Cardiac septum (tissue), 1 donor: Measurements from ENCODE around the gene IL18R1. TPM values are rescaled to one million over a fixed set of nuclear protein-coding genes. Genes with fewer than 3 reads are reported as not detected.

ENCODE experiments used
- DNase-seq: peaks from one replicate; pipeline ENCODE4 v3.0.0-alpha.2; 2020; ENCODE audit warnings: low spot score
- intact Hi-C: fragments of 100-400 bp; cut with DNase I; formaldehyde crosslinking; loops from one replicate; pipeline ENCODE4 v1.14.0; 2022
- total RNA-seq: library from RNA; stranded (reverse); fragmentation: NEBNext Ultra II Directional; extraction: Animal tissue kit (Norgen Biotek cat#: 25700); gene quantifications from one replicate; pipeline ENCODE4 v1.2.1, GENCODE V29; 2021
- donor health status: DM: no; HTN: no; CAD: no.

IL18R1 gene
- total RNA-seq, 1 donor from 2014 or later = 1.3 TPM

- intact Hi-C loops = no loop called here
- no peak for DNase-seq
Measured at GRCh38 chr2:102385522-102385921, 29.9 kb downstream of the IL18R1 start.

- intact Hi-C loops = no loop called here
- no peak for DNase-seq
Measured at GRCh38 chr2:102386004-102386403, 30.4 kb downstream of the IL18R1 start.

- intact Hi-C loops = no loop called here
- no peak for DNase-seq
Measured at GRCh38 chr2:102386867-102387541, 31.4 kb downstream of the IL18R1 start.

- no peak for DNase-seq
- intact Hi-C loops = no loop called here
Measured at GRCh38 chr2:102387763-102388546, 32.4 kb downstream of the IL18R1 start.

GRCh38 chr2:102391565-102391964 is 36.0 kb downstream of the IL18R1 start:
- intact Hi-C loops = no loop called here
- no peak for DNase-seq

- no peak for DNase-seq
- intact Hi-C loops = no loop called here
Measured at GRCh38 chr2:102392096-102392495, 36.5 kb downstream of the IL18R1 start.

GRCh38 chr2:102392942-102393341 is 37.3 kb downstream of the IL18R1 start:
- no peak for DNase-seq
- intact Hi-C loops = no loop called here

GRCh38 chr2:102396012-102396411 is 40.4 kb downstream of the IL18R1 start:
- DNase-seq = no peak
- intact Hi-C loops = no loop called here

- intact Hi-C loops = no loop called here
- DNase-seq = no peak
Measured at GRCh38 chr2:102397209-102397608, 41.6 kb downstream of the IL18R1 start.

- intact Hi-C loops = no loop called here
- DNase-seq = no peak
Measured at GRCh38 chr2:102399499-102400141, 44.0 kb downstream of the IL18R1 start.

GRCh38 chr2:102401456-102401855 is 45.9 kb downstream of the IL18R1 start:
- DNase-seq = no peak
- intact Hi-C loops = no loop called here

- intact Hi-C loops = no loop called here
- no peak for DNase-seq
Measured at GRCh38 chr2:102401865-102402264, 46.3 kb downstream of the IL18R1 start.

GRCh38 chr2:102410952-102411351 is 55.4 kb downstream of the IL18R1 start:
- no peak for DNase-seq
- intact Hi-C loops = no loop called here

GRCh38 chr2:102412199-102412598 is 56.6 kb downstream of the IL18R1 start:
- intact Hi-C loops = no loop called here
- DNase-seq = no peak

GRCh38 chr2:102417946-102418345 is 62.4 kb downstream of the IL18R1 start:
- DNase-seq = no peak
- intact Hi-C loops = no loop called here

- DNase-seq = no peak
- intact Hi-C loops = no loop called here
Measured at GRCh38 chr2:102418421-102418961, 62.9 kb downstream of the IL18R1 start.

GRCh38 chr2:102420290-102420689 is 64.7 kb downstream of the IL18R1 start:
- DNase-seq = no peak
- intact Hi-C loops = no loop called here

- intact Hi-C loops = no loop called here
- DNase-seq = no peak
Measured at GRCh38 chr2:102421890-102422759, 66.5 kb downstream of the IL18R1 start.

GRCh38 chr2:102422910-102423309 is 67.3 kb downstream of the IL18R1 start, which contains the start of gene IL18RAP:
IL18RAP (plus strand) TSS chr2:102423160; CDS start chr2:102423278, 118 bp downstream.
- DNase-seq = no peak
- intact Hi-C loops = no loop called here
